ENCODE measurements around the gene NATD1.

DNA sequence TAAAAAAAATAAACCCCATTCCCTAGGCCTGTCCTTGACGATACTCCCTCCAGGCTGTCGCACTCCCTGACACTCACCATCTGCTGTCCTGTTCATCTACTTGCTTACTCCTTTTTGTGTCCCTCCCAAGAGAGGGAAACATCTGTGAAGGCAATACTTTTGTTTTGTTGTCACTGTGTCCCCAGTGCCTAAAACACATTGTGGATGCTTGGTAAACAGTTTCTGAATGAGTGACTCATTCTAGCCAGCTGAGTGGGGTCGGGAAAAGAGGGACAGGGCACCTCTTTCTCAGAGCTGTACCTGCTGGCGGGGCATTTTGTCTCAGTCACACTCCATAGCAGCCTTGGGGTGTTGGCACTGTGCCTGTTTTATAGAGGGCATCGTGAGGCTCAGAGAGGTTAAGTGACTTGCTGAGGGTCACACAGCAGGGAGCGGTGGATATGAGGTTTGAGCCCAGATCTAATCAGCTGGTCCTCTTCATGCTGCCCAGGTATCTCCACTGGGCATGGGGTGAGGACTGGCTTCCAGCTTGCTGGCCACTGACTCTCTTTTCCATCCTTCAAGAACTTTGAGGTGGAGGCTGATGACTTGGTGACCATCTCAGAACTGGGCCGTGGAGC is 46.9 kb upstream of the NATD1 start:
- TF ChIP-seq, protein P1, sequence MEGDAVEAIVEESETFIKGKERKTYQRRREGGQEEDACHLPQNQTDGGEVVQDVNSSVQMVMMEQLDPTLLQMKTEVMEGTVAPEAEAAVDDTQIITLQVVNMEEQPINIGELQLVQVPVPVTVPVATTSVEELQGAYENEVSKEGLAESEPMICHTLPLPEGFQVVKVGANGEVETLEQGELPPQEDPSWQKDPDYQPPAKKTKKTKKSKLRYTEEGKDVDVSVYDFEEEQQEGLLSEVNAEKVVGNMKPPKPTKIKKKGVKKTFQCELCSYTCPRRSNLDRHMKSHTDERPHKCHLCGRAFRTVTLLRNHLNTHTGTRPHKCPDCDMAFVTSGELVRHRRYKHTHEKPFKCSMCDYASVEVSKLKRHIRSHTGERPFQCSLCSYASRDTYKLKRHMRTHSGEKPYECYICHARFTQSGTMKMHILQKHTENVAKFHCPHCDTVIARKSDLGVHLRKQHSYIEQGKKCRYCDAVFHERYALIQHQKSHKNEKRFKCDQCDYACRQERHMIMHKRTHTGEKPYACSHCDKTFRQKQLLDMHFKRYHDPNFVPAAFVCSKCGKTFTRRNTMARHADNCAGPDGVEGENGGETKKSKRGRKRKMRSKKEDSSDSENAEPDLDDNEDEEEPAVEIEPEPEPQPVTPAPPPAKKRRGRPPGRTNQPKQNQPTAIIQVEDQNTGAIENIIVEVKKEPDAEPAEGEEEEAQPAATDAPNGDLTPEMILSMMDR (IDR thresholded peaks at IDR 0.05; ENCODE audit: low read depth, low read length): no peak
- no peak for TF ChIP-seq EZH2phosphoT487 (IDR thresholded peaks at IDR 0.05; ENCODE audit: low read depth)
